Measurements from ENCODE around the gene PTPRC.

PTPRC gene

DNA sequence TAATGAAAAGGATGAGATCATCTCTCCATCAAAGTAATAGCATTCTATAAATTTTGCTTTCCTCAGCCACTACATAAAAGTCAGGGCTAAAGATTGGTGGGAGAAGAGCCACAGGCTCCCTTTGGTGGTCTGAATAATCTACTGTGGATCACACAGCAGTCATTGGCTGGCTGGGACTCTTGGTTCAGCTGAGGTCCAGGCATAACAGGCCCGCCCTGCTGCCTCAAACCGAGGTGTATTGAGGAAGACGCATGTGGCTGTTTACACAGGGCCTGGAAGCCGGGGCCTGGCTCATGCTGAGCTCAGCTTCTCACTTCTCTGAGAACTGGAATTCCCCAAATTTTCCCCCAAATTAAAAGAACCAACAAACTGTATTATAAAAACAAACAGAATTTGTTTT is 139.2 kb downstream of the PTPRC start:
- no peaks in the 10 kb centered on the region for H3K27me3 ChIP-seq (ENCODE audit: control insufficient read depth in 1 of 2, insufficient read depth in 2 of 2, low read length in 2 of 2)
- H3K9me3 ChIP-seq (ENCODE audit: control insufficient read depth in 2 of 2, low read length in 2 of 2): no peaks in the 10 kb centered on the region
- no peak overlapping the region for H3K9ac ChIP-seq (ENCODE audit: low read length in 2 of 2)
- H3K36me3 ChIP-seq (ENCODE audit: control insufficient read depth in 2 of 2, insufficient read depth in 2 of 2, low read length in 2 of 2): no peaks in the 10 kb centered on the region
- H3K27ac ChIP-seq (ENCODE audit: low read length): no peak overlapping the region
- H3K4me3 ChIP-seq (ENCODE audit: low read length in 2 of 2): no peak overlapping the region
- H3K4me1 ChIP-seq (ENCODE audit: control insufficient read depth, insufficient read depth, low read length): no peaks in the 10 kb centered on the region

- Histone ChIP-seq H3K4me1 (ENCODE audit: control insufficient read depth, insufficient read depth, low read length) (no peaks in the 10 kb centered on the region), H3K9me3 (ENCODE audit: control insufficient read depth in 2 of 2, low read length in 2 of 2) (no peaks in the 10 kb centered on the region), H3K27ac (ENCODE audit: low read length) (no peak overlapping the region), H3K36me3 (ENCODE audit: control insufficient read depth in 2 of 2, insufficient read depth in 2 of 2, low read length in 2 of 2) (no peaks in the 10 kb centered on the region), H3K4me3 (ENCODE audit: low read length in 2 of 2) (no peak overlapping the region), H3K9ac (ENCODE audit: low read length in 2 of 2) (no peak overlapping the region), H3K27me3 (ENCODE audit: control insufficient read depth in 1 of 2, insufficient read depth in 2 of 2, low read length in 2 of 2) (no peaks in the 10 kb centered on the region)
These were observed 141.5 kb downstream of the PTPRC start for GRCh38 chr1:198780376-198780775.

GRCh38 chr1:198788561-198789064 is 149.8 kb downstream of the PTPRC start:
- H3K27ac ChIP-seq (ENCODE audit: low read length): no peak overlapping the region

GRCh38 chr1:198793714-198794113 is 154.9 kb downstream of the PTPRC start:
- Histone ChIP-seq H3K4me3 (ENCODE audit: low read length in 2 of 2) (no peak overlapping the region), H3K36me3 (ENCODE audit: control insufficient read depth in 2 of 2, insufficient read depth in 2 of 2, low read length in 2 of 2) (no peaks in the 10 kb centered on the region), H3K9me3 (ENCODE audit: control insufficient read depth in 2 of 2, low read length in 2 of 2) (peaks cover 0 to 3% of the 10 kb centered on the region in 2 donors), H3K27ac (ENCODE audit: low read length) (no peak overlapping the region), H3K9ac (ENCODE audit: low read length in 2 of 2) (no peak overlapping the region), H3K4me1 (ENCODE audit: control insufficient read depth, insufficient read depth, low read length) (no peaks in the 10 kb centered on the region), H3K27me3 (ENCODE audit: control insufficient read depth in 1 of 2, insufficient read depth in 2 of 2, low read length in 2 of 2) (no peaks in the 10 kb centered on the region)

More at GRCh38 chr1:198788561-198789064, 149.8 kb downstream of the PTPRC start:
- Histone ChIP-seq H3K27me3 (ENCODE audit: control insufficient read depth in 1 of 2, insufficient read depth in 2 of 2, low read length in 2 of 2) (no peaks in the 10 kb centered on the region), H3K4me3 (ENCODE audit: low read length in 2 of 2) (no peak overlapping the region), H3K9ac (ENCODE audit: low read length in 2 of 2) (no peak overlapping the region), H3K36me3 (ENCODE audit: control insufficient read depth in 2 of 2, insufficient read depth in 2 of 2, low read length in 2 of 2) (no peaks in the 10 kb centered on the region), H3K4me1 (ENCODE audit: control insufficient read depth, insufficient read depth, low read length) (no peaks in the 10 kb centered on the region), H3K9me3 (ENCODE audit: control insufficient read depth in 2 of 2, low read length in 2 of 2) (no peaks in the 10 kb centered on the region)

- H3K4me3 ChIP-seq (ENCODE audit: low read length in 2 of 2): no peak overlapping the region
- no peaks in the 10 kb centered on the region for H3K36me3 ChIP-seq (ENCODE audit: control insufficient read depth in 2 of 2, insufficient read depth in 2 of 2, low read length in 2 of 2)
- H3K27me3 ChIP-seq (ENCODE audit: control insufficient read depth in 1 of 2, insufficient read depth in 2 of 2, low read length in 2 of 2): no peaks in the 10 kb centered on the region
- no peak overlapping the region for H3K27ac ChIP-seq (ENCODE audit: low read length)
- H3K9ac ChIP-seq (ENCODE audit: low read length in 2 of 2): no peak overlapping the region
- peaks cover 0 to 3% of the 10 kb centered on the region in 2 donors for H3K9me3 ChIP-seq (ENCODE audit: control insufficient read depth in 2 of 2, low read length in 2 of 2)
- H3K4me1 ChIP-seq (ENCODE audit: control insufficient read depth, insufficient read depth, low read length): no peaks in the 10 kb centered on the region
These were observed 155.7 kb downstream of the PTPRC start for GRCh38 chr1:198794498-198794897.

DNA sequence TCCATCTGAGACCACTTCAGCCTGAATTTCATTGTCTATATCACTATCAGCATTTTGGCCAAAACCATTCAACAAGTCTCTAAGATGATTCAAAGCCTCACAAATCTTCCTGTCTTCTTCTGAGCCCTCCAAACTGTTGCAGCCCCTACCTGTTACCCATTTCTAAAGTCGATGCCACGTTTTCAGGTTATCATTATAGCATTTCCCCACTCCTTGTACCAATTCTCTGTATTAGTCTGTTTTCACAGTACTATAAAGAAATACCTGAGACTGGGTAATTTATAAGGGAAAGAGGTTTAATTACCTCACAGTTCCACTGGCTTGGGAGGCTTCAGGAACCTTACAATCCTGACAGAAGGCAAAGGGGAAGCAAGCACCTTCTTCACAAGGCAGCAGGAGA is 158.8 kb downstream of the PTPRC start:
- H3K4me3 ChIP-seq (ENCODE audit: low read length in 2 of 2): no peak overlapping the region
- H3K27me3 ChIP-seq (ENCODE audit: control insufficient read depth in 1 of 2, insufficient read depth in 2 of 2, low read length in 2 of 2): no peaks in the 10 kb centered on the region
- no peaks in the 10 kb centered on the region for H3K36me3 ChIP-seq (ENCODE audit: control insufficient read depth in 2 of 2, insufficient read depth in 2 of 2, low read length in 2 of 2)
- no peak overlapping the region for H3K27ac ChIP-seq (ENCODE audit: low read length)
- H3K4me1 ChIP-seq (ENCODE audit: control insufficient read depth, insufficient read depth, low read length): no peaks in the 10 kb centered on the region
- no peak overlapping the region for H3K9ac ChIP-seq (ENCODE audit: low read length in 2 of 2)
- H3K9me3 ChIP-seq (ENCODE audit: control insufficient read depth in 2 of 2, low read length in 2 of 2): peaks cover 0 to 3% of the 10 kb centered on the region in 2 donors

DNA sequence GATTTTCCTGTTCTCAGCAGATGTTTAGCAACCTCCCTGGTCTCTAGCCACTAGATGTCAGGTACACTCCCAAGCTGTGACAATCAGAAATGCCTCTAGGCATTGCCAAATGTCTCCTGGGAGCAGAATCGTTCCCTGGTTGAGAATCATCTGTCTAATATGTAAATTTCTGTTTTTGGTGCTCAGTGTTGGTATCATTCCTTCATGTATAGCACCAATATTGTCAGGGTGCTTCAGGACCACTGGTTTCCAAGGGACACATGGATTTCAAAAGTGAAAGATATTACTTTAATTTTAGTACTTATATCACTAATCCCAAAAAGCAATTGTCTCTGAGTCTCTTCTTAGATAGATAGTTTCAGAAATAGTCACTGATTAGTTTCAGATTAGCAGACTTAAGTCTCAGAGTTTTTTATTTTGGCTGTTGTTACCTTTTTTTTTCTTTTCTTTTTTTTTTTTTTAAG is 160.1 kb downstream of the PTPRC start:
- no peak overlapping the region for H3K27ac ChIP-seq (ENCODE audit: low read length)
- peaks cover 0 to 3% of the 10 kb centered on the region in 2 donors for H3K9me3 ChIP-seq (ENCODE audit: control insufficient read depth in 2 of 2, low read length in 2 of 2)
- H3K27me3 ChIP-seq (ENCODE audit: control insufficient read depth in 1 of 2, insufficient read depth in 2 of 2, low read length in 2 of 2): no peaks in the 10 kb centered on the region
- no peak overlapping the region for H3K4me3 ChIP-seq (ENCODE audit: low read length in 2 of 2)
- H3K4me1 ChIP-seq (ENCODE audit: control insufficient read depth, insufficient read depth, low read length): no peaks in the 10 kb centered on the region
- H3K9ac ChIP-seq (ENCODE audit: low read length in 2 of 2): no peak overlapping the region
- H3K36me3 ChIP-seq (ENCODE audit: control insufficient read depth in 2 of 2, insufficient read depth in 2 of 2, low read length in 2 of 2): no peaks in the 10 kb centered on the region

DNA sequence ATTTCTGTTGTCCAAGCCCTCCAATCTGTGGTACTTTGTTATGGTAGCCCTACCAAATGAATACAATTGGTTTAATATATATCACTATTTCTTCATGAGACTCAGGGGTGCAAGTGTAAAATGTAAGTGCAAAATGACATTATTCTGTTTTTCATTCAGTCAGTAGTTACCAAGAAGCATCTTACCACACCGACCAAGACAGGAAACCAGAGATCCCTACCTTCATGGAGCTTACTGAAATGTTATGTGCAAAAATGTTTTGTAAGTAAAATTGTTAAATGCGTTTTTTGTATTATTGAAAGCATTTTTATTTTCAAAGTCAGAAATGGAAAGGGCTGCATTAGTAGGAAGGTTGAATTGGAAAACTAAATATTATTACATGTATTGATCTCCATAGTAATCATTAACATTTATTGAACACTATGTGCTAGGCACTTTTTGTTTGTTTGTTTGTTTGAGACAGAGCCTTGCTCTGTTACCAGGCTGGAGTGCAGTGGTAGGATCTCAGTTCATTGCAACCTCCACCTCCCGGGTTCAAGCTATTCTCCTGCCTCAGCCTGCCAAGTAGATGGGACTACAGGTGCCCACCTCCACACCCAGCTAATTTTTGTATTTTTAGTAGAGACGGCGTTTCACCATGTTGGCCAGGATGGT is 166.8 kb downstream of the PTPRC start:
- H3K4me1 ChIP-seq (ENCODE audit: control insufficient read depth, insufficient read depth, low read length): no peaks in the 10 kb centered on the region
- H3K9me3 ChIP-seq (ENCODE audit: control insufficient read depth in 2 of 2, low read length in 2 of 2): no peaks in the 10 kb centered on the region
- H3K27me3 ChIP-seq (ENCODE audit: control insufficient read depth in 1 of 2, insufficient read depth in 2 of 2, low read length in 2 of 2): no peaks in the 10 kb centered on the region
- no peak overlapping the region for H3K4me3 ChIP-seq (ENCODE audit: low read length in 2 of 2)
- no peak overlapping the region for H3K27ac ChIP-seq (ENCODE audit: low read length)
- H3K36me3 ChIP-seq (ENCODE audit: control insufficient read depth in 2 of 2, insufficient read depth in 2 of 2, low read length in 2 of 2): no peaks in the 10 kb centered on the region
- H3K9ac ChIP-seq (ENCODE audit: low read length in 2 of 2): no peak overlapping the region

DNA sequence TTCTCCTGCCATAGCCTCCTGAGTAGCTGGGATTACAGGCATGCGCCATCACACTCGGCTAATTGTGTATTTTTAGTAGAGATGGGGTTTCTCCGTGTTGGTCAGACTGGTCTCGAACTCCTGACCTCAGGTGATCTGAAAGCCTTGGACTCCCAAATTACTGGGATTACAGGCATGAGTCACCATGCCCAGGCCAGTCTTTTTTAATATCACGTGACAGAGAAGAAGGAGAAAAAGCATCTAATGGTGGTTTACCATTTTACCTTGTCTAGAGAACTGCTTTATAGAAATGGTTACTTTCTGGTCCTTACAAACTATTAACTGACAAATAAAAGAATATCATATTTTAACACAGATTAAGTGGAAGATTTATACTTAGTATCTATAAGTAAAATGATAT is 168.0 kb downstream of the PTPRC start:
- Histone ChIP-seq H3K36me3 (ENCODE audit: control insufficient read depth in 2 of 2, insufficient read depth in 2 of 2, low read length in 2 of 2) (no peaks in the 10 kb centered on the region), H3K4me3 (ENCODE audit: low read length in 2 of 2) (no peak overlapping the region), H3K27ac (ENCODE audit: low read length) (no peak overlapping the region), H3K4me1 (ENCODE audit: control insufficient read depth, insufficient read depth, low read length) (no peaks in the 10 kb centered on the region), H3K27me3 (ENCODE audit: control insufficient read depth in 1 of 2, insufficient read depth in 2 of 2, low read length in 2 of 2) (no peaks in the 10 kb centered on the region), H3K9me3 (ENCODE audit: control insufficient read depth in 2 of 2, low read length in 2 of 2) (no peaks in the 10 kb centered on the region), H3K9ac (ENCODE audit: low read length in 2 of 2) (no peak overlapping the region)
